ENCODE results near the gene ADAM12.

DNA sequence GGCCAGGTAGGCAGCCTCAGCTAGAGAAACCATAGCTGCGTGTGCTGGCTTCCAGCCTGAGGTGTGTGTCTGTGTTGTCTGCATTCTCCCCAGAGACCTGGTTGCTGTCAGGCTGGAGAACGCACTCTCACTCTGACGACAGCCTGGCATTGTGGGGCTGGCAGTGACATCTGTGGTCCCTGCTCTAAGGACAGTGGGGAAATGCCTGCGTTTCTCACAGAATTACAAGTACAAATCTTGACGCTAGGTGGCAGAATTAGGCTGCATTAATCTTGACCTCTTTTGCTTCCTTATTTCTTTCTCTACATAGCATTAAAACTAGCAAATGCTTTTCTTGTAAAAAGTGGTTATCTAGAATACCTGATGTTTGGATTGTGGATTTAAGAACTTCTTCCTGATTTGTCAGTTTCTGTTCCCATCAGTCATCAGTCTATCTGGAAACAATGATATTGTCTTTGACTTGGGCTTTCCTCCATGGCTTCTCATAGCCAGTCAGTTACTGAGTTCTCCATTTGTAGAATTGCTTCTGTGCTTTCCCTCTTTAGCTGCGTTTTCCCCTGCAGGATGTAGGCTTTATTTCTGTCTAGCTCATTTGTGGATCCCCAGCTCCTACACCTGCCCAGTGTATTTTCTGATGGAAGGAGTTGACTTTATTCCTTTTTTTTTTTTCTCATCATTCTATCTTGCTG lies 405.9 kb downstream of the ADAM12 start:
- TF ChIP-seq, protein P1, sequence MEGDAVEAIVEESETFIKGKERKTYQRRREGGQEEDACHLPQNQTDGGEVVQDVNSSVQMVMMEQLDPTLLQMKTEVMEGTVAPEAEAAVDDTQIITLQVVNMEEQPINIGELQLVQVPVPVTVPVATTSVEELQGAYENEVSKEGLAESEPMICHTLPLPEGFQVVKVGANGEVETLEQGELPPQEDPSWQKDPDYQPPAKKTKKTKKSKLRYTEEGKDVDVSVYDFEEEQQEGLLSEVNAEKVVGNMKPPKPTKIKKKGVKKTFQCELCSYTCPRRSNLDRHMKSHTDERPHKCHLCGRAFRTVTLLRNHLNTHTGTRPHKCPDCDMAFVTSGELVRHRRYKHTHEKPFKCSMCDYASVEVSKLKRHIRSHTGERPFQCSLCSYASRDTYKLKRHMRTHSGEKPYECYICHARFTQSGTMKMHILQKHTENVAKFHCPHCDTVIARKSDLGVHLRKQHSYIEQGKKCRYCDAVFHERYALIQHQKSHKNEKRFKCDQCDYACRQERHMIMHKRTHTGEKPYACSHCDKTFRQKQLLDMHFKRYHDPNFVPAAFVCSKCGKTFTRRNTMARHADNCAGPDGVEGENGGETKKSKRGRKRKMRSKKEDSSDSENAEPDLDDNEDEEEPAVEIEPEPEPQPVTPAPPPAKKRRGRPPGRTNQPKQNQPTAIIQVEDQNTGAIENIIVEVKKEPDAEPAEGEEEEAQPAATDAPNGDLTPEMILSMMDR (IDR thresholded peaks at IDR 0.05; ENCODE audit: low read depth, low read length, poor library complexity, severe bottlenecking) = peak; percentile 71
- no peak for TF ChIP-seq EZH2phosphoT487 (IDR thresholded peaks at IDR 0.05; ENCODE audit: borderline replicate concordance, low read length)

Data from DOHH2 (cell line).